AG04450 (cell line): Measurements from ENCODE around the gene ZBTB8A. TPM values are rescaled to one million over a fixed set of nuclear protein-coding genes. Genes with fewer than 3 reads are reported as not detected.

Experiments used
- CTCF ChIA-PET: fragments of 300-600, 350-600 bp; formaldehyde crosslinking; extraction: SDS; loops from one replicate; lab custom pipeline; 2022; ENCODE audit warnings: antibody characterized with exemption, inconsistent platforms; lab: Charles Lee
- POLR2A ChIA-PET: fragments of 350-600 bp; formaldehyde crosslinking; extraction: SDS; loops from one replicate; lab custom pipeline; 2021; ENCODE audit warnings: antibody characterized with exemption, inconsistent platforms; lab: Yijun Ruan, JAX
- DNase-seq: peaks from one replicate; pipeline ENCODE4 v3.0.0-alpha.2; 2011; ENCODE audit warnings: low read depth, low spot score
- H3K27ac ChIP-seq: one replicate; pipeline ENCODE4 v1.5.1; 2012; ENCODE audit warnings: low read depth, low read length, control low read depth
- H3K27me3 ChIP-seq: one replicate; pipeline ENCODE4 v1.6.0; 2012; ENCODE audit warnings: low read length; ENCODE audit not compliant: control insufficient read depth, insufficient read depth
- H3K4me3 ChIP-seq: 2 replicates; pipeline ENCODE4 v1.5.1; 2011; ENCODE audit warnings: mild to moderate bottlenecking, low read depth, low read length, control low read depth
- H3K9me3 ChIP-seq: 2 replicates; pipeline ENCODE4 v1.5.1; 2012; ENCODE audit warnings: low read length; ENCODE audit not compliant: control insufficient read depth, insufficient read depth
- polyA plus RNA-seq: library from polyadenylated mRNA; depleted of rRNA; stranded (reverse); fragments of >200 nt; gene quantifications from 2 replicates; pipeline ENCODE4 v1.2.3, GENCODE V29; 2011
- TF ChIP-seq, protein P1 (sequence below): IDR thresholded peaks from 2 replicates; pipeline ENCODE4 v1.5.1; 2011; ENCODE audit warnings: low read depth, low read length, control low read depth, inconsistent platforms

The ZBTB8A gene
- polyA plus RNA-seq, 1 experiment, result 7.2 TPM

DNA sequence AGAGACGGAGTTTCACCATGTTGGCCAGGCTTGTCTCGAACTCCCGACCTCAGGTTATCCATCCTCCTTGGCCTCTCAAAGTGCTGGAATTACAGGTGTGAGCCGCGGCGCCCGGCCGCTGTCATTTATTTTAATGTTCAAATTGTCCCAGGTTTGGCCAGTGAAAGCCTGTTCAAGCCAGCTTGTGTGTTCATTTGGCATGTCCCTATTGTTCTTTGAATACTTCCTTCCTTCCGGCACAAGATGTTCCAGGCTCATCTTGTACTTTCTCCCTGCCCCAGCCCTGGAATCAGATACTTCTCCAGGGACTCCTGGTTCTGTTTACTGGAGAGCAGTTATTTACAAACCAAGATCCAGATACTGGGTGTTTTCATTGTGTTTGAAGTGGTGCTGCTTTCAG is 37.4 kb upstream of the ZBTB8A start:
- Histone ChIP-seq H3K9me3 (no peaks in the 10 kb centered on the region), H3K27me3 (no peaks in the 10 kb centered on the region), H3K4me3 (no peak overlapping the region), H3K27ac (no peak overlapping the region)
- DNase-seq, result no peak
- POLR2A ChIA-PET, result no interaction called here
- CTCF ChIA-PET, result interaction anchor here (0.6 kb wide), 1 partner anchor 40 kb away, joined by 4 read pairs; no protein-coding TSS in a partner anchor
- TF ChIP-seq, protein P1, sequence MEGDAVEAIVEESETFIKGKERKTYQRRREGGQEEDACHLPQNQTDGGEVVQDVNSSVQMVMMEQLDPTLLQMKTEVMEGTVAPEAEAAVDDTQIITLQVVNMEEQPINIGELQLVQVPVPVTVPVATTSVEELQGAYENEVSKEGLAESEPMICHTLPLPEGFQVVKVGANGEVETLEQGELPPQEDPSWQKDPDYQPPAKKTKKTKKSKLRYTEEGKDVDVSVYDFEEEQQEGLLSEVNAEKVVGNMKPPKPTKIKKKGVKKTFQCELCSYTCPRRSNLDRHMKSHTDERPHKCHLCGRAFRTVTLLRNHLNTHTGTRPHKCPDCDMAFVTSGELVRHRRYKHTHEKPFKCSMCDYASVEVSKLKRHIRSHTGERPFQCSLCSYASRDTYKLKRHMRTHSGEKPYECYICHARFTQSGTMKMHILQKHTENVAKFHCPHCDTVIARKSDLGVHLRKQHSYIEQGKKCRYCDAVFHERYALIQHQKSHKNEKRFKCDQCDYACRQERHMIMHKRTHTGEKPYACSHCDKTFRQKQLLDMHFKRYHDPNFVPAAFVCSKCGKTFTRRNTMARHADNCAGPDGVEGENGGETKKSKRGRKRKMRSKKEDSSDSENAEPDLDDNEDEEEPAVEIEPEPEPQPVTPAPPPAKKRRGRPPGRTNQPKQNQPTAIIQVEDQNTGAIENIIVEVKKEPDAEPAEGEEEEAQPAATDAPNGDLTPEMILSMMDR, result no peak

DNA sequence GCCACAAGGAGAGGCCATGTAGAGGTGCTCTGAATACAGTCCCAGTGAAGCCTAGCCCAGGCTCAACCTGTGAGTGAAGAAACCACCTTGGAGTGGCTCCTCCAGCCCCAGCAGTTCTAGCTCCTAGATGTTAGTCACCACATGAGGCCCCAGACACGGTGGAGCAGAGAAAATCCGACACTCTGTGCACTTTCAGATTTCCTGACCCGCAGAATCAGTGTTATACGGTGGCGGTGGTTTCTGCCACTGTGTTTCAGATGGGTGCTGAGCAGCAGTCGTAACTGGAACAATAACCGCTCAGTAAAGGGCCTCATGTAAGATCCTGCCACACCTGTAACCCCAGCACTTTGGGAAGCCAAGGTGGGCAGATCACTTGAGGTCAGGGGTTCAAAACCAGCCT is 36.1 kb upstream of the ZBTB8A start:
- no peak for DNase-seq
- ChIA-PET POLR2A (no interaction called here), CTCF (no interaction called here)
- TF ChIP-seq, protein P1, result no peak
- H3K9me3 ChIP-seq, result no peaks in the 10 kb centered on the region
- no peak overlapping the region for H3K27ac ChIP-seq
- H3K4me3 ChIP-seq, result no peak overlapping the region
- H3K27me3 ChIP-seq, result no peaks in the 10 kb centered on the region

DNA sequence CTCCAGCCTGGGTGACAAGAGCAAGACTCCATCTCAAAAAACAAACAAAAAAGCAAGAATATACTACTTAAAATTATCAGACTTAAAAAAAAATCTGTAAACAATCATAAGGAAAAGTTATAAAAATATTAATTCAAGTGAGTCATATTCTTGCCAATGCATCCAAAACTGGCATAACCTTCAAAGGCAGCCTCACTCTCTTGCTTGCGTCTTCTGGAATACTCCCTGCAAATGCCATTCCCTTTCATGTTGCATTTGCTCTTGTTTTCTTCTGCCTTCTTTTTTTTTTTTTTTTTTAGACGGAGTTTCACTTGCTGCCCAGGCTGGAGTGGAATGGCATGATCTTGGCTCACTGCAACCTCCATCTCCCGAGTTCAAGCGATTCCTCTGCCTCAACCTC is 32.2 kb upstream of the ZBTB8A start:
- DNase-seq, result no peak
- TF ChIP-seq, protein P1, result no peak
- no peak overlapping the region for H3K4me3 ChIP-seq
- ChIA-PET CTCF (interaction anchor here (1.0 kb wide), 1 partner anchor 13 kb away, joined by 5 read pairs; no protein-coding TSS in a partner anchor), POLR2A (no interaction called here)
- no peak overlapping the region for H3K27ac ChIP-seq
- H3K9me3 ChIP-seq, result no peaks in the 10 kb centered on the region
- peaks cover 2% of the 10 kb centered on the region for H3K27me3 ChIP-seq

DNA sequence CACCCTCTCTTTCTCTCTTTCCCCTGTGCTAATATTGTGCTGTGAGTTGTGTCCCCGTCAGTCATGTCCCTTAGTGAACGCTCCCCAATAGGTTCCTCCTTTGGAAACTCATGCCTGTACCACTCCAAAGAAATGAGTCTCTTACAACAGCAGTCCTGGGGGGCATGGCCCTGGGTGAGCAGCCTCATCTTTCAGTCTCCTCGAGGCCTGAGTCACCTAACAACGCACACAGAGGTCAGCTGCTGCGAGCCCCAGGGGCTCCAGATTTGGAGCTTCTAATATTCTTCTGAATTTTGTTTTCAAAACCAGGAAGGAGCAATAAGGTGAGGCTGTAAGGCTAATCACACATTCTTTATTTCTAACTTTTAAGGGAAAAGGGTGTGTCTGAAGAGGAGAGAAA is 30.5 kb upstream of the ZBTB8A start:
- ChIA-PET CTCF (no interaction called here), POLR2A (interaction anchor here (0.6 kb wide), 1 partner anchor 11 kb away, joined by 3 read pairs; no protein-coding TSS in a partner anchor)
- H3K27ac ChIP-seq, result no peak overlapping the region
- TF ChIP-seq, protein P1, result no peak
- no peaks in the 10 kb centered on the region for H3K9me3 ChIP-seq
- no peak for DNase-seq
- peaks cover 2% of the 10 kb centered on the region for H3K27me3 ChIP-seq
- H3K4me3 ChIP-seq, result no peak overlapping the region

DNA sequence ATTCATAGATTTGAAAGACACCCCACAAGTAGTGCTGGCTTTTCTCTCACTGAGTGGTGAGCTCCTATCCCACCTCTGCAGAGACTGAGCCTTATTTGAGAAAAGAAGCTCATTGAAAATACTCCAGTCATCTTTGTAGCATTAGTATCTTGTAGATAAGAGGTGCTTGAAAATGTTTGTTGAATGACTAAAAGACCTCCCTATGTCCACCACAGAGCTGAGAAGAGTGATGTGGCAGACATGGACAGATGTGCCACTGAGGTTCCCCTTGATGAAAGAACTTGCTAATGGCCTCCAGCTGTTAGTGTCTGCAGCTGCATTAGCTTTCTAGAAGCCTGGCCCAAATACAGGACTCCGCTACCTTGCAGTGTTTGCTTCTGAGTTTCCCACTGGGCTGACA is 29.3 kb upstream of the ZBTB8A start:
- no peak for DNase-seq
- no peak overlapping the region for H3K4me3 ChIP-seq
- TF ChIP-seq, protein P1, result no peak
- POLR2A ChIA-PET, result no interaction called here
- H3K27me3 ChIP-seq, result peaks cover 2% of the 10 kb centered on the region
- H3K27ac ChIP-seq, result no peak overlapping the region
- CTCF ChIA-PET, result interaction anchor here (1.0 kb wide), 1 partner anchor 10 kb away, joined by 19 read pairs; no protein-coding TSS in a partner anchor
- H3K9me3 ChIP-seq, result no peaks in the 10 kb centered on the region
